Fibroblast of skin of scalp (primary cell): Measurements from ENCODE around the gene PGLYRP4.
"Not testable (repeated sequence)": the region's sequence is repeated elsewhere in the genome, so short reads cannot be mapped to it uniquely, and the experiment has no call there.

Source experiments
- DNase-seq: peaks from one replicate; pipeline ENCODE4 v3.0.0-alpha.2; 2013

Gene PGLYRP4

DNA sequence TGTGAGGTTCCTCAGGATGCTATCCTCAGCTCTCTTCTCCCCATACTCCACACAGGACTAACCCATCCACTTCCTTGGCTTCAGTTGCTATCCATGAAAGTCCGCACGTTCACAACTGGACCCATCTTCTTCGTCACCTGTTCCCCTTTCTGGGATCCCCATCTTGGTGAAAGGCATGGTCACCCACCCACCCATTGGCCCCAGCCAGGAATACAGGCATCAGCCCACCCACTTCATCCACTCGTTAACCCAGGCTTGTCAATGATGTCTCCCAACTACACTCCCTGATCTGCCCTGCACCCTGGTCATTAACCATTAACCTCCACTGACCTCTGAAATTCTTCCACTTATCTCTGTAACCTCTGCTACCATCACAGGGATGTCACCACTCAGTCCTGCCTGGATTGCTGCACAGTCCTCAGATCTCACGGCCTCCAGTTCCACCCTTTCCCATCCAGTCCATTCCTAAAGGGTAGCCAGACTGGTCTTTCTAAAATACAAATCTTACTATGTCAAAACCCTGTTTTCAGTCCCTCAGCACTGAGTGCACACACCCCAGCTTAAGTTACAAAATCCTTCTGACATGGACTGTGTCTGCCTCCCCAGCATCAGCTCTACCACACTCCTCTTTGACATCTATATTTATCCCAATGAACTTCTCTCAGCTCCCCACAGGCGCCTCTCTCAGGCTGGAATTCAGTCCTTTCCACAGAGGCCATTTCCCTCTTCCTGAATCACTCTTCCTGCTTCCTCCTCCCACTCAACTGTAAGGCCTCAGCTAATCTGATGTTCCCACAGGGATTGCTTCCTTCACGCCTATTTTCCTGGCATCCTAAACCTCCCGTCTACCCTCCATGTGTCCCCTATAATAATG lies 10.4 kb downstream of the PGLYRP4 start:
- DNase-seq = no peak

DNA sequence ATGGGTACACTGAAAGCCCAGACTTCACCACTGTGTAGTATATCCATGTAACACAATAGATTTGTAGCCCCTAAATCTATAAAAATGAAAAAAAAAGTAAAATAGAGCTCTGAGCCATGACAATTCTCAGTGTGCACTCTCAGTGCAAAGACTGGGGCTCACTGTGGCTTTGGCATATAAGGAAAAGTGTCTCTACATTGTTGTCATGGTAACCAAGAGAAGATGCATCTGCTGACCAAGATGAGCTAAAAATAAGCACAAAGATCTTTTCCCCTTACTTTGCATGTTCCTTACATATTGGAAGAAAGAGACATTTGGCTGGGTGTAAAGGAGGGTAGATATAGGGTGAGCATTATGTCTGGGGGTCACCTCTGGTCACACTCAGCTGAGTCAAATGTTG lies 12.0 kb downstream of the PGLYRP4 start:
- DNase-seq = no peak

DNA sequence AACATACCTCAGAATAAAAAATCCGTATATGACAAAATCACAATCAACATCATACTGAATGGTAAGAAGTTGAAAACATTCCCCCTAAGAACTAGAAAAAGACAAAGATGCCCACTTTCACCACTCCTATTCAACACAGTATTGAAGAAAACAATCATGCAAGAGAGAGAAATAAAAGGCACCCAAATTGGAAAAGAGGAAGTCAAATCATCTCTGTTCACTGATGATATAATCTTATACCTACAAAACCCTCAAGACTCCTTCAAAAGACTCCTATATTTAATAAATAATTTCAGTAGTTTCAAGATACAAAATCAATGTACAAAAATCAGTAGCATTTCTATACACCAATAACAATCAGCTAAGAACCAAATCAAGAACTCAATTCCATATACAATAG lies 14.7 kb downstream of the PGLYRP4 start:
- DNase-seq = no peak

DNA sequence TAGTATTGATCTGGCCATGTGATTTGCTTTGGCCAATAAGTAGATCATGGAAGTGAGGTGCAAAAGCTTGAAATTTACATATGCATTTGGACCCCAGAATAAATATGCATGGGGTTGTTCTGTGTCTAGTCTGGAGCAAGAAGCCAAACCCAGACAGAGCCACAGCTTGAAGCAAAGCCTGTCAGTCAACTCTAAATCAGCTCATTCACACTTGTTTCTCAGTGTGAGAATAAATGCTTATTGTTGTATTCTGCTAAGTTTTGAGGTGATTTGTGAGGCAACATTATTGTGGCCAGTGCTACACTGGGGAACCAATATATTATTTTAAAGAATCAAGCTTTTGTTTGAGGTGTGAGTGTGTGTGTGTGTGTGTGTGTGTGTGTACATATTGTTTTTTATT lies 23.7 kb downstream of the PGLYRP4 start:
- DNase-seq = no peak

DNA sequence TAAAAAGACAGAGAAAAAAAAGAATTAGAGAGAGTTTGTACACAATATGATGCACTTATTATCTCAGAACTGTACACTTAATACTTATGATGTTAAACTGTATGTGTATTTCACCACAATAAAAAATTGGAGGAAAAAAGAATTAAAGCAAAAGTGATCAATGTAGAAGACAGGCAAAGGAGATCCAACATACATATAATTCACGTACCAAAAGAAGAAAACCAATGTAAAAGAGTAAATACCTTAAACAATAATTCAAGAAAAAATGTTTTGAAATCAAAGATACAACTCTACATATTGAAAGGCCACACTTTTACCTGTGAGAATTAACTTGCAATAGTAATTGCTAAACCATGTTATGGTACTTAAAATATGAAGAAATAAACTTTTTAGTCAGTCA lies 26.1 kb downstream of the PGLYRP4 start:
- no peak for DNase-seq

DNA sequence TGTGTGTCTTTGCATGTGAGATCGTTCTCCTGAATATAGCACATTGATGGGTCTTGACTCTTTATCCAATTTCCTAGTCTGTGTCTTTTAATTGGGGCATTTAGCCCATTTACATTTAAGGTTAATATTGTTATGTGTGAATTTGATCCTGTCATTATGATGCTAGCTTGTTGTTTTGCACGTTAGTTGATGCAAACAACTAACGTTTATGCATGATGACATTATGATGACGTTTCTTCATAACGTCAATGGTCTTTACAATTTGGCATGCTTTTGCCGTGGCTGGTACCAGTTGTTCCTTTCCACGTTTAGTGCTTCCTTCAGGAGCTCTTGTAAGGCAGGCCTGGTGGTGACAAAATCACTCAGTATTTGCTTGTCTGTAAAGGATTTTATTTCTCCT lies 30.5 kb downstream of the PGLYRP4 start:
- DNase-seq = not testable (repeated sequence)

DNA sequence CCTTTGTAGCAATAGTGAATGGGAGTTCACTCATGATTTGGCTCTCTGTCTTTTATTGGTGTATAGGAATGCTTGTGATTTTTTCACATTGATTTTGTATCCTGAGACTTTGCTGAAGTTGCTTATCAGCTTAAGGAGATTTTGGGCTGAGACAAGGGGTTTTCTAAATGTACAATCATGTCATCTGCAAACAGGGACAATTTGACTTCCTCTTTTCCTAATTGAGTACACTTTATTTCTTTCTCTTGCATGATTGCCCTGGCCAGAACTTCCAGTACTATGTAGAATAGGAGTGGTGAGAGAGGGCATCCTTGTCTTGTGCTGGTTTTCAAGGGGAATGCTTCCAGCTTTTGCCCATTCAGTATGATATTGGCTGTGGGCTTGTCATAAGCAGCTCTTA lies 32.6 kb downstream of the PGLYRP4 start:
- not testable (repeated sequence) for DNase-seq

DNA sequence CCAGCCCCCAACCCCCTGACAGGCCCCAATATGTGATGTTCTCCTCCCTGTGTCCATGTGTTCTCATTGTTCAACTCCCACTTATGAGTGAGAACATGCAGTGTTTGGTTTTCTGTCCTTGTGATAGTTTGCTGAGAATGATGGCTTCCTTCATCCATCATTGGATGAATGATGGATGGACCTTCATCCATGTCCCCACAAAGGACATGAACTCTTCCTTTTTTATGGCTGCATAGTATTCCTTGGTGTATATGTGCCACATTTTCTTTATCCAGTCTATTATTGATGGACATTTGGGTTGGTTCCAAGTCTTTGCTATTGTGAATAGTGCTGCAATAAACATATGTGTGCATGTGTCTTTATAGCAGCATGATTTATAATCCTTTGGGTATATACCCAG lies 34.3 kb downstream of the PGLYRP4 start:
- not testable (repeated sequence) for DNase-seq

DNA sequence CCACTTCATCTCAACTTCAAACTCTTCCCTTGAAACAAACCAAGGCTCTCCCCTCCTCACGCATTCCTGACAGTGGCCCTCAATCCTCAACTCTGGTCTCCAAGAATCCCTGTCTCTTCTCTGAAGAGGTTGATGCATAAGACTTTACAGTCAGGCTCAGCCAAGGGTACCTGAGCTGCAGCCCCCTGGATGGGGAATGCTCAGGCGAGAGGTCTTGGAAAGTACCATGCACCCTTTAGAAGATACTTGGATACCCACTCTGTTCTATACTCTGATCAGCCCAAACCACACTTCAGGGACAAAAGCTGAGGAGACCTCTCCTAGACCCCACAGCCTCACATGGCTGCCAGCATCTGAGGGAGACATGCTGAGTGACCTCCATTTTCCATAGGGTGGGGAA lies 35.4 kb downstream of the PGLYRP4 start:
- DNase-seq = no peak

DNA sequence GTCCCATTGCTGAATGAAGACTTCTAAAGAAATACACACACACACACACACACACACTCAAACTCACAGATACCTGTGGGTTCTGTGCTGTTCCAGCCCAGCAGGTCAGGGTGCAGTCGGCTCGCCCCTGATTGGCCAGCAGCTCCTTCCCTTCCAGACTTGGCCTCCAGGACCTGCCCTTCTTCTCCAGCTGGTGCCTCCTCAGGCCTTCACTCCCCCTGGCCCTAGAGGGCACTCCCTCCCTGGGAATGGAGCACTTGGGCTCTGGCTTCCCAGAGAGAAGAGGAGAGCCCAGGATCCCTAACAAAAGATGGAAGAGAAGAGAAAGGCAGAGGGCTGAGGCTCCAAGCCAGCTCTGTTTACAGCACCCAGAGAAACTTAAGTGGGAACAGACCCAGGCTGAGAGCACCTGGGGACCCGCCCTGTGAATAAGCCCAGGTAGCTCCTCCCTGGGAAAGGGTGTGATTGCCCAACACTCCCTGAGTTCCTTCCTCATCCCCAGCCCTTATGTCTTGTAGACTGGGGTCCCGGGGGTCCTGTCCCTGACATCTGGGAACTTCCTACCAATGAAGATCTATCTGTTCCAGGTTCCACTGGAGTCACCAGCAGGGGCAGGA lies 36.0 kb downstream of the PGLYRP4 start, which contains the start of gene PGLYRP3:
Gene PGLYRP3 (minus strand): TSS at position 383 of the 617 bp plus-strand sequence. CDS start 2,287 bp downstream, outside the sequence.
- DNase-seq = no peak

DNA sequence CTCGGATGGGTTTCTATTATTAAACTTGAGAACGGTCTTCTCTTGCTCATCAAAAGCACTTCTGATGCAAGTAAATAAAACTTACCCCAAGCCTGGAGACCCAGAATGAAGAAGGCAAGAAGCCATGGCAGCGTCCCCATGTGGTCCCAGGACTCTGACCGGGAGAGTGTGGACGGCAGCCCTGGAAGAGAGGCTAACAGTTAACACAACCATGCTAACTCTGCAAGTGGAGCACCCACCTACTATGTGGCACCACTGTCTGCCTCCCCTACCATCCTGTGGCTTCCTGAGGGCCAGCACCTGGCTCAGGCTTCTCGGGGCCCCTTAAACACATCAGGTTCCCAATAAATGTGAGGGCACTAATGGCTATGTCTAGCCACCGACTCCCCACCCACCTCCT lies 38.1 kb downstream of the PGLYRP4 start:
- DNase-seq = no peak

DNA sequence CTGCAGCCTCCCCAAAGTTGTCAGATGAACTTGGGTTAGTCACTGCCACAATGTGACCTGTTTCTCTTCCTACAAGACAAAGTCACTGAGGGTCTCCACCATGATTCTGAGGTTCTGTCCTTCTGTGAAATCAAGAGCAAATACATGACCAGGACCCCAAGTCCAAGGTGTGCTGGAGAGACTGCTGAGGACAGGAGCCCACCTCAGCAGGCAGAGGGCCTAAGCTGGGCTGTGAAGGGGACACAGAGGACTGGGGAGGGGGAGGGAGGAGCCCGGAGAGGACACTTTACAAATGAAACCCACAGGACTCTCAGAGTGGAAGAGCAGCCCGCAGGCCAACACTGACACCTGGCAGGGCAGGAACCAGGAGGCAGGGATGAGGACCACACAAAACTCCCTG lies 39.2 kb downstream of the PGLYRP4 start:
- DNase-seq = no peak

DNA sequence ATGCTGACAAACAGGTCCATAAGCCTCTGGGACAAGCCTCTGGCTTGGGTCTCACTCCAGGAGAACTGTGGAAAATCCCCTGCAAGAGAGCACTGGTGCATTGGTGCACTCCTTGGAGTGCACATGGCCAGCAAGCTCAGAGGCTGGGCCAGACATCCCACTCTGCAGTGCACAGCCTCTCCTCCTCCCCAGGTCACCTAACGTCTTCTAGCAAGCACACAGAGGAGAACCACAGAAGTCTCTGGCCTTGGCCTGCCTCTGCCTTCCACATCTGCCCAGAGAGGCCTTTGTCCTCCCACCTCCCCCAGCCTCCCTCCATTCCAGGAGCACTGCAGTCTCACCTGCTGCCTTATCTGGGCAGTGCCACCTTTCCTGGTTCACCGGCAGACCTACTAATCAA lies 40.1 kb downstream of the PGLYRP4 start:
- DNase-seq = no peak

DNA sequence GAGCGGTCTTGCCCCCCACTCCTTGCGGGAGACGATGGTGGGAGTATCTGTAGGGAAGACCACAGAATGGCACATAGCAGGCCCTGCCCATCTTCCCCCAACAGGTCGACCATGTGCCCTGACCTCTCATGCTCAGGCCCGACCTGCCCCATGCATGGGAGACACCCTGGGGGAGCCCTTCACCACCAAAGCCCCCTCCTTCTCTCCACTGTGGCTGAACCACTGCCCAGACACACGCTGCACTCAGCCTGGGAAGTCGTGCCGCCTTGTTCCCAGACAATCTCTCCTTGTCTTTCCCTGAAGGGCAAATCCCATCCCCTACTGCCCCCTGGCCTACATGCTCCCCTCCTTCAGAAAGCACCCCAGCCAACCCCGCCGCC lies 41.4 kb downstream of the PGLYRP4 start:
- no peak for DNase-seq

DNA sequence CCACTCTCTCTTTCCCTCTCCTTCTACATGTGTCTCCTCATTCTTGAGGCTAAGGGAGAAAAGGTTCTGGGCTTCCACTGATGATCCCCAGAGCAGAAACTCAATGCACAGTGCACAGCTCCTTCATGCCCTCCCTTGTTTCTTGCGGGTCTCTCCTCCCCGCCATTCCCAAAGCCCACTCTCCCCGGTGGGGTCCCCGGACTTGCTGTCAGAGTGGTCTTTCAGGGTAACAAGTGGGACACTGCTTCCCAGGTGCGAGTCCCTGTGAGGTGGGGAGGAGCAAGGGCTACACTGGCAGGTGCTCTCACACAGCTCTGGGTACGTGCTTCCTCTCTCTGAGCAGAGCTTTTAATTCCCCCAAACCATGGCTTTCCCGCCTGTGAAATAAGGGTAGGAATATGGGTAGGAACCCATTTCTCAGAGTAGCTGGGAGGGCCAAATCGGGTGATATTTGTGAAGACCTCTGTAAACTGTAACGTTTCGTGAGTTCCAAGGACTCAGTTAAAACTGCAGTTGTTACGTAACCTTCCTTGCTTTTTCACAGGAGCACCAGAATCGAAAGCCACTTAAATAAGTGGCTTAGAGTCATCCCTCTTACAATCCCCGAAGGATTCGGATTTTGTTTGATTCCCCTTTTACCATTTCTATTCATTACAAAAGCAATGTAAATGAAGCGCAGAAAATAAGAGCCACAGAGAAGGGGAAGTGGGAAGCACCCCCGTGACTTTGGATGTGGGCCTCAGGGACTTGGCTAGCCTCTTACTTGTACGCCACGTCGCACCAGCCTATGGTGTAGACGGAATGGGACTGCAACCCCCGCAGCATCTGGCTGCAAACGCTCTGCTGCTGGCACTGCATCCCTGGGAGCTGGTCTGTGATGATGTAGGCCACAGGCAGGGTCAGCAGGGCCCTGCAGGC lies 42.1 kb downstream of the PGLYRP4 start:
- DNase-seq = no peak

DNA sequence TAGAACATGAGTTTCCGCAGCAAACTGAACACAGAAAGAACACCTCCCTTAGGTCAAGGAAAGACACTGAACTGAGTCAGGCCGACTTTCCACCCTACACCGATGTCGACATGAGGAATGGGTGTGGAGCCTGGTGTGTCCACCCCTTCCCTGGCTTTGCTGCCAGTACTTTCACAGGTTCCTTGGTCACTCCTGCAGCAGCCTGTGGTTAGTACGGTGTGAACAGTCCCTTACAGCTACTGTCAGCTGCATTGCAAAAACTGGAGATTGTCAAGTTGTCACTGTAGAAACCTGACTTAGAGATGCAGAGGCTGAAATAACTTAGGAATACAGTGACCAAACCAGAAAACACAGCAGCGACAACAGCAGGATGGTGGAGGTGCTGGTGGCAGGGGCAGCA lies 43.0 kb downstream of the PGLYRP4 start:
- DNase-seq = no peak

DNA sequence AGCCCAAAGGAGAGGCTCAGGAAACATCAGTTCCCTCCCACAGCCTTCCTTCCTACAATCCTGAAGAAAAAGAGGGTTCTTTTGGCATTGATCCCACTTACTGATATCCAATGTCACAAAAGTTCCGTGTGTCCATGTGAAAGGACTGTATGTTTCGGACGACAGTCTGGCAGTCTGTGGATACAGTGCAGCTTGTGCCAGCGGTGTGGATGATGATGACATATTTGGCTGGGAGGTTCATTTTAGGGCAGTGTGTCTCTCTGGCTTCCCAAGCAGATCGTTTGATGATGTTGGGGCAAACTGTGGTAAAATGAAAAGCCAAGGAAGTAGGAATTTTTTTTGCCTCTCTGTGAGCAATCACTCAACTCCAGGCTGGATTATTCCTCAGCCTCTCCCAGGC lies 46.3 kb downstream of the PGLYRP4 start:
- DNase-seq = no peak

DNA sequence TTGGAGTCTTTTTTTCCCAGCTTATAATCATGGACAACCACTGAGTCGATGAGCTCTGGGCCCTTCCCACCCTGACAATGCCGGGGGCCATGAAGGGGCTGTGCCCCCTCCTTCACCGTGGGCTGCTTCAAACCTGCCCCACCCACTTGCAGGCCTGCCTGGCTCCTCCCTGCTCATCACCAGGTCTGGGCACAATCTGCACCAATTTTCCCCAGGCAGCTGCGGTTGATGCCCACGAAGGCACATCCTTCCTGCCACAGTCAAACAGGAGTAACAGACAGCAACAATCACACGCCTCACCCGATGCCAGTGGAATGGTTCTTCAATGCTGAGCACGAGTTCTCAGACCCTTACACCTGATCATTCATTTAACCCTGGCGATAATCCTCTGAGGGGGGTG lies 54.8 kb downstream of the PGLYRP4 start:
- no peak for DNase-seq

DNA sequence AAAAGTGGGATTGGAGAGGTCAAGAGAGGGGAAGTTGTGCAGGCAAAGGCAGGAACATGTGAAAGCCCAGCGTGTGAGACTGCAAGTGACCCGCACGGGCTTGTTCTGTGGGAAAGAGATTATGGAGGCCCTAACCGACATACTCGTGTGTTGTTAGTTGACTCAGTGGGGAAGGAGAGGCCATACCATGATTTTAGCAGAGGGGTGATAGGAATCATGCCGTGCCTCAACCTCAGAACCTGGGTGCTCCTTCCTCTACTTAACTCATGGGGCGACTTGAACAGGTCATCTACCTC lies 55.2 kb downstream of the PGLYRP4 start:
- DNase-seq = no peak

DNA sequence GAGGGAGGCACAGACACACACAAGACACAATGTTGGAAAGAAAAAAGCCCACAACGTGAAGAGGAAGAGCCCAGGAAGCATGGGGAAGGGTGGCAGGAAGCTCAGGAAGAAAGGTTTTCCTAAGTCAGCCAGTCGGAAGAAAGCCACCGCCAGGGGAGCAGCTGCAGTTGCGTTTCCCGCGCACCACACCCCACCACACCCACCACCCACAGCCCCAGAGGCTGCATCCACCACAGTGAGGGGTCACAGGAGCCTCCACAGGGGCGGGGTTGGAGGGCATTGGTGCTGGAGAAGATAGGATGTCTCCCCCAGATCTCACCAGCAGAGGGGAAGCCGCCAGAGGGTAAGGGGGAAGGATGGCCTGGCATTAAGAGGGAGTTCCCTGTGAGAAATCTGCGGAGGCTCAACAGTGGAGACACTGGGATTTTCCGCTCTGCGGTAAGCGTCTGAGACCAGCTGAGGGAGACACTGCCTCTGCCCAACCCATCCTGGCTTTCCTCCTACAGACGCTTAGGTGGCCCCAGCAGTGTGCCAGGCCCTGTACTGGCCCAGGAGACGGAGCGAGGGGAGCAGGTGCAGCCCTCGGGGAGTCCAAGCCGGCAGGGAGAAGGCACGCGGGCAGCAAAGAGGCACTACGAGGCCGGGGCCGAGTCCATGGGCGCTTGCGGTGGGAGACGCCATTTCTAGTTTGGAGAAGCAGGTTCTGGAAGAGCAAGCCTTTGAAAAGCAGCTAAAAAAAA lies 55.7 kb downstream of the PGLYRP4 start:
- no peak for DNase-seq

DNA sequence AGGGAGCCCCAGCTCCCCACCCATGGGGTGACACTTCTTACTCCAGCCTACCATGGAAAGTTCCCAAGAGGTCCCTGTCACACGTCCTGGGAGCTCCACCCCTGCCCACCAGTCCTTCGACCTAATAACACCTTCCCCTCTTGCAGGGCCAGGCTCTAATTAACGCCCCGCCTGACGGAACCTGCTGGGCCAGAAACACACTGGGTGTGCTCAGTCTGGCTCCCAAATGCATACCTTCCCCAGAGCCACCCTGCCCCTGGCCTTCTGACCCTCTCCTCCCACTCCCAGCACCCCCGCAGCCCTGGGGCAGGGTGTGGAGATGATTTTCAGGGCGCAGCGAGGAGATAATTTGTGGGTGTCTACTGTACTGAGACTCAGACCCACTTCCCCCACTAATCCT lies 56.5 kb downstream of the PGLYRP4 start:
- no peak for DNase-seq

DNA sequence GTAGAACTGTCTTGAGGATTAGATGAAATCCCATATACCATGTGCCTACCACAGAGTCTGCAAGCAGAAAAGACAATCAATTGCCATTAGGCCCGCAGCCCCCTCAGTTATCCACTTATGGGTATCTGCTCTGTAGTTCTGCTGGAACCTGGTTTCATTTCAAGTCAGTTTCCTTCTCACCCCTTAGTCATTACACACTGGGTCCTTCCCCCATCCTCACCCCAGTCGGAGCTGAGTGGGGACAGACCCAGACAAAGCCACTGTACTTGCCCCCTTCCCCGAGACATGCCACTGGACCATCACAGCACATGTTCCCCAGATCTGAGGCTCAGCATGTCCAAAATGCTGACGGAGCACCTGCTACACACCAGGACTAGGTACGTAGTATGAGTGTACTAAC lies 57.1 kb downstream of the PGLYRP4 start:
- DNase-seq = no peak
